ENCODE data around the gene MACROH2A1.
"Not testable (repeated sequence)": the region's sequence is repeated elsewhere in the genome, so short reads cannot be mapped to it uniquely, and the experiment has no call there.

MACROH2A1 gene

DNA sequence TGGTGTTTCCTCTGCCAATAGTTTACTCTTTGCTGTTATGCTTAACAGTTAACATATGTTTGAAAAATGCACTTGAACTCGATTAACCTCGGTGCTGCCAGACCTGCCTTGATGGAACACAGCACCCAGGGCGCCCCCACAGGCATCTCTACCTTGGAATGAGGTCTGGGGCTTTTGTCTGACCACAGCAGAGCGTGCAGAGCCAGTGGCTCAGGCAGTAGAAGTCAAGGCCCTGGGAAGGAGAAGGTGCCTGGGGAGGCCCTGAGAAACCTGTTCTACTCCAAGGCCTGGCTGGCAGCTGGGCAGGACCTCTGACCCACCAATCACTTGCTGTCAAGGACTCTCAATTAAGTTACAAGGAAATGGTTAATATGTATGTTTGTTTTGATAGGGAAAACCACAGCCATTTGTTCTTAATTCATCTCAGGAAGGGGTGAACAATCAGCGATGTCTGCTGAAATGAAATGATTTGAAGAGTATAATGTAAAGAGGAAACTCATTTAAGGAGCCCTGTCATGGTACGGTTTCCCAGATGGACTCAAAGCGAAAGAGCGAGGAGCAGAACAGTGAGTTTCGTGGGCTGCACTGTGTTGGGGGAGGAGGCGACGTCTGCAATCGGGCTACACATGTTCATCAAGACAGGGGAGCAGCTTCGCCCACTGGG lies 21.9 kb downstream of the MACROH2A1 start:
- DNase-seq, result no peak

- no peak for DNase-seq
These were observed 23.8 kb downstream of the MACROH2A1 start for GRCh38 chr5:135375040-135375793.

- DNase-seq, result peak in 1 of 2 donors; percentile 24
These were observed 25.1 kb downstream of the MACROH2A1 start for GRCh38 chr5:135373736-135374515.

DNA sequence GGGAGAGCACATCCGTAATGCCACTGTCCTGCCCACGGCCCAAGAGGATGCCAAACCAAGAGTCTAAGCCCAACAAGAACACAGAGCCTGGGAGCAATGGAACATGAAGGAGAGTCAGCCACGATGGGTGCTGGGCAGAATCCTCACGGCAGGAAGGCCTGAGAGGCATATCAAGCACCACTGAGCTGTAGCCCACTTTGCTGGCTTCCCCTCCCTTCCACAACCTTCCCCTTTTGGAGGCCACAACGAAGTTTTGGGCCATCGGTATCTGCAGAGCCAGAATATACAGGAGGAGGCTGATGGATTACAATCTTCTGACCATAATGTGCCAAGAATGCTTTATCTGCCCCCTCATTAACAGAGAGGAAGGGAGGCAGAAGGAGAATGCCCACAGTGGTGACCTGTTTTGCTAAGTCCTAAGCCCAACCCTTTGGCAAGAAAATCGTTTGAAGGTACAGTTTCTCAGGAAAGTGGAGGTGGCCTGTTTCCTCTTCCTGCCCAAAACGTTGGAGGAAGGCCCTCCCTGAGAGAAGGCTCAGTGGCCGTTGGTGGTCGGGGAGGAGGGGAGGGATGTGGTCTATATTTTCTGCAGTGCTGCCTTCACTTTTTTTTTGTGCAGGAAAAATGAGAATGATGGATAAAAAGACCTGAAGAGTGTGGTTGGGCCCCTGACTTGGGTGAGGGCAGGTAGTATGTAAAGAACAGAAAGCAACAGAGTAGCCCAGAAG lies 26.2 kb downstream of the MACROH2A1 start:
- DNase-seq, result no peak

DNA sequence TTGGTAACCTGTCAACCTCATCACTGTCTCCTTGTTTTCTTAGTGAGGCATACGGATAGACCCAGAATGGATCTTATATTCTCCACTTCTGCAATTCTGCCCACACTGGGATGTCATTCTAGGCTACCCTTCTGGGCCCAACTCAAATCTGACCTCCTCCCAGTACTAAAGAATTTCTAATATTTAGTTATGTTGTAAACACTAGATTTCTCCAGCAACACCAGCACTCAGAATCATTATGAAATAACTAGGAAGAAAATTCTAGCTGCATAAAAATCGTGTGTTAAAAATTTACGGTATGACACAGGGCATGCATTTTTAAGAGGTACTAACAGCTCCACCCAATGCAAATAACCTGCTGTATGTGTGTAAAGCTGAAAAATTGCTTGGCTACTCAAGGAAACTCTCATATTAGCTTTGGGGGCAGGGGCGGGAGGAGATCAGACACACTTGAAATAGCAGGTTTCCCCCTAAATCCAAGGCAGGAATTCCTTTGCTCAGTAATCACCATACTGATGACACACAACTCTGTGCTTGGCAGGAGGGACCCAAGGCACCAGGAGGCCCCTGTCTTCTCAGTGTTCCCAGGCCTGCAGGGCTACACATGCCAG lies 27.3 kb downstream of the MACROH2A1 start:
- no peak for DNase-seq

- no peak for DNase-seq
These were observed 29.1 kb downstream of the MACROH2A1 start for GRCh38 chr5:135369952-135370351.

- no peak for DNase-seq
These were observed 31.5 kb downstream of the MACROH2A1 start for GRCh38 chr5:135367554-135367953.

DNA sequence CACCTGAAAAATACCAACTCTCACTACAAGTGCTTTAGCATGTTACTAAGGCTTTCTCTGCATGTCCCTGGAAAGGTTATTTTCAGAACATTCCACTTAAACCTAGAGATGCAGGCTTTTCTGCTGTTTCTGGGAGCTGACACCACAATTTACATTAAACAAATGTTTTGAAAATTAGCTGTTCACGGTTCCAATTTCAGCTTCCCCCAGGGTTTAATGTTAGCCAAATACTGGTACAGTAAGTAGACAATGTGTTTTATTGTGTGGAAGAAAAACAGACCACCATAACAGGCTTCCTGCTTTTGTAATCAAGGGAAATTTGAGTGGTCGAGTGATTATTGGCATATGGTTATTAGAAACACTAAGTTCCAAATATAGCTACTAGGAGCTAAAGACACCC lies 32.0 kb downstream of the MACROH2A1 start:
- no peak for DNase-seq

- DNase-seq, result no peak
These were observed 33.8 kb downstream of the MACROH2A1 start for GRCh38 chr5:135365281-135365680.

DNA sequence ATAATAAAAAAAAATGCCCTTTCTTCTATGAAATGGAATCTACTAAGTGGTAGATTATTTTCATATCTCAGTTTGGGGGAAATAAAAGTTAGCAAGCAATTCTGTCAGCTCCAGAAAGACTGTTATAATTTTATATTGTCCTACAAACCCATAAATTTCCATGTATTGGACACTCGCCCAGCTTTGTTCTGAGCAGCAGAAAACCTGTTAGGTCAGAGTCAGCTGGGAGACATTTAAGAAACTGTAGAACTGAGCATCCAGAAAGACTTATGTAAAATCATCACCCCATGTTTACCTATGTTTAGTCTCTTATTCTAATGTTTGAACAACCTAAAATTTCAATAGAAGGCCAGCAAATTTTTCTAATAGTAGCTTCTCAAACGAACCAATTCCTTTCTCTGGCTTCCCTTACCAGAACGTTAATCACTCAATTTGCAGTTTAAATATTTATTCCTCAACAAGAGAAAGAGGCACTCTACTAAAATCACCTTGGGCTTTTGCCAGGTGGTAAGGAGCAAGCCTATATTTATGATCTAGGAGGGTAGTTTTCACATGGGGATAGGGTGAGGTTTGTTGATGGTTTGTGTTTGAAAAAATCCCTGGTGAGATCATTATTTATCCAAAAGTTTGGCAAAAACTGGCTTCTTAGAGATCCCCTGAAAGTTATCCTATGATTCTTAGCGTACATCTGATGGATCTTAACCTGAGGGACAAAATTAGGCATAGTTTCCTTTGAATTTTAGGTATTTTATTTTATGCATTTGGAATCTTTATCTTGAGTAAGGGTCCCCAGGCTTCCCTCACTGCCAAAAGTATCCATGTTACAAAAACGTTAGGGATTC lies 34.4 kb downstream of the MACROH2A1 start:
- DNase-seq, result no peak

GRCh38 chr5:135363342-135363741 lies 35.7 kb downstream of the MACROH2A1 start:
- not testable (repeated sequence) for DNase-seq

- no peak for DNase-seq
These were observed 36.9 kb downstream of the MACROH2A1 start for GRCh38 chr5:135362102-135362501.

GRCh38 chr5:135360278-135361274 lies 38.5 kb downstream of the MACROH2A1 start:
- DNase-seq, result no peak

- DNase-seq, result no peak
These were observed 39.5 kb downstream of the MACROH2A1 start for GRCh38 chr5:135359374-135360165.

DNA sequence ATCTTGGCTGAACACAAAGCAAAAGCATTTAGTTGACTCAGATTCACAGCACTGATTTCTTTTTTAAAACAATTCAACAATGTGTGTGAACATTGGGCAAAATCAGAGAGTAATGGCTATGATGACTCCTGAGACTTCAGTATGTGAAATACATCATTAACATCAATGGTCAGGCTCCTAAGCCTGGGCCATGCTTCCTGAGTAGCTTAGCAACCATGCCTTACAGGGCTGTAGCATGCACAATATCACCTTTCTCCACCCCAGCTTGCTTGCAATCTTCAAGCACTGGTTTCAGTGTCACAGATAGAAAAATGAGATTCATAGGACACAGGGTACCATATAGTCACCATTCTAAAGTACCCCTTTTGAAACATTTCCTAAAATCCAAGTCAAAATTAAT lies 41.3 kb downstream of the MACROH2A1 start:
- DNase-seq, result no peak

GRCh38 chr5:135356522-135357318 lies 42.3 kb downstream of the MACROH2A1 start:
- no peak for DNase-seq

GRCh38 chr5:135355169-135355568 lies 43.9 kb downstream of the MACROH2A1 start:
- peak in 1 of 2 donors; percentile 1 for DNase-seq

GRCh38 chr5:135353952-135354721 lies 44.9 kb downstream of the MACROH2A1 start:
- DNase-seq, result peak in 1 of 2 donors; percentile 8

All from CD4-positive, alpha-beta T cell treated with Interleukin-4 for 1 hour (primary cell).